Breast epithelium (tissue), 3 donors: Measurements from ENCODE around the gene SH3TC1.

Experiments
- CTCF ChIP-seq, 3 donors: fragments of 450-650 bp; IDR thresholded peaks; one replicate each; pipeline ENCODE4 v1.5.1; 2016 to 2017; ENCODE audit warnings: antibody characterized with exemption in 3 of 3, mild to moderate bottlenecking in 3 of 3, moderate library complexity in 3 of 3
- POLR2A ChIP-seq: fragments of 450-650 bp; IDR thresholded peaks from one replicate; pipeline ENCODE4 v1.6.1; 2016; ENCODE audit warnings: antibody characterized with exemption, mild to moderate bottlenecking, moderate library complexity

- no peak for TF ChIP-seq POLR2A
- no peak for TF ChIP-seq CTCF (IDR thresholded peaks at IDR 0.05)
These were observed 46.2 kb upstream of the SH3TC1 start for GRCh38 chr4:8152865-8153257.
